ENCODE results near the gene ST6GALNAC3. TPM values are rescaled to one million over a fixed set of nuclear protein-coding genes. Genes with fewer than 3 reads are reported as not detected.

ST6GALNAC3 gene
- total RNA-seq, 1 donor from 2014 or later, result 23.6 TPM

GRCh38 chr1:76203127-76203526, 128.6 kb downstream of the ST6GALNAC3 start:
- Mint-ChIP-seq H3K4me1 (no peaks in the 10 kb centered on the region), H3K27me3 (ENCODE audit: insufficient read depth, low read depth) (no peaks in the 10 kb centered on the region), H3K4me3 (no peak overlapping the region), H3K27ac (no peak overlapping the region), H3K36me3 (peaks cover 7% of the 10 kb centered on the region), H3K9me3 (peaks cover 3% of the 10 kb centered on the region)
- H3K4me1 ChIP-seq, result no peaks in the 10 kb centered on the region
- TF ChIP-seq CTCF (IDR thresholded peaks at IDR 0.05), result no peak
- TF ChIP-seq EZH2 (IDR thresholded peaks at IDR 0.05), result no peak
- no peak for TF ChIP-seq EZH2phosphoT487 (IDR thresholded peaks at IDR 0.05)
- H3K4me2 ChIP-seq, result no peak overlapping the region
- no peak overlapping the region for H3K9ac ChIP-seq
- H3K79me2 ChIP-seq (ENCODE audit: low read depth), result no peaks in the 10 kb centered on the region
- H3K27ac ChIP-seq, result no peak overlapping the region
- H3K4me3 ChIP-seq, result no peak overlapping the region
- H3K36me3 ChIP-seq, result no peaks in the 10 kb centered on the region
- H3K27me3 ChIP-seq, result no peaks in the 10 kb centered on the region
- no peak overlapping the region for H2AFZ ChIP-seq (replicated peaks)
- DNase-seq (ENCODE audit: low spot score), result no peak
- H4K20me1 ChIP-seq (ENCODE audit: low read depth), result peaks cover 7% of the 10 kb centered on the region
- no peaks in the 10 kb centered on the region for H3K9me3 ChIP-seq (ENCODE audit: low read depth)
- no peaks in the 10 kb centered on the region for H3F3A ChIP-seq (ENCODE audit: low read depth)

GRCh38 chr1:76209238-76209637, 134.7 kb downstream of the ST6GALNAC3 start:
- Histone ChIP-seq H3K36me3 (no peaks in the 10 kb centered on the region), H2AFZ (replicated peaks) (no peak overlapping the region), H3K4me2 (no peak overlapping the region), H3K4me3 (no peak overlapping the region), H3K27me3 (no peaks in the 10 kb centered on the region), H3K79me2 (ENCODE audit: low read depth) (no peaks in the 10 kb centered on the region), H4K20me1 (ENCODE audit: low read depth) (no peaks in the 10 kb centered on the region), H3K9me3 (ENCODE audit: low read depth) (no peaks in the 10 kb centered on the region), H3F3A (ENCODE audit: low read depth) (no peaks in the 10 kb centered on the region), H3K9ac (no peak overlapping the region), H3K27ac (no peak overlapping the region), H3K4me1 (no peaks in the 10 kb centered on the region)
- H3K27ac Mint-ChIP-seq, result no peak overlapping the region
- TF ChIP-seq EZH2phosphoT487 (IDR thresholded peaks at IDR 0.05) (no peak), EZH2 (IDR thresholded peaks at IDR 0.05) (no peak), CTCF (IDR thresholded peaks at IDR 0.05) (no peak)
- no peak for DNase-seq (ENCODE audit: low spot score)
- peaks cover 5% of the 10 kb centered on the region for H3K36me3 Mint-ChIP-seq
- H3K27me3 Mint-ChIP-seq (ENCODE audit: insufficient read depth, low read depth), result no peaks in the 10 kb centered on the region
- no peaks in the 10 kb centered on the region for H3K4me1 Mint-ChIP-seq
- no peak overlapping the region for H3K4me3 Mint-ChIP-seq
- H3K9me3 Mint-ChIP-seq, result no peaks in the 10 kb centered on the region

GRCh38 chr1:76209648-76210047, 135.1 kb downstream of the ST6GALNAC3 start:
- Histone ChIP-seq H3K79me2 (ENCODE audit: low read depth) (no peaks in the 10 kb centered on the region), H3K9me3 (ENCODE audit: low read depth) (no peaks in the 10 kb centered on the region), H3K27ac (no peak overlapping the region), H4K20me1 (ENCODE audit: low read depth) (no peaks in the 10 kb centered on the region), H3K9ac (no peak overlapping the region), H3K4me1 (no peaks in the 10 kb centered on the region), H2AFZ (replicated peaks) (no peak overlapping the region), H3F3A (ENCODE audit: low read depth) (no peaks in the 10 kb centered on the region), H3K4me3 (no peak overlapping the region), H3K27me3 (no peaks in the 10 kb centered on the region), H3K4me2 (no peak overlapping the region), H3K36me3 (no peaks in the 10 kb centered on the region)
- TF ChIP-seq CTCF (IDR thresholded peaks at IDR 0.05), result no peak
- TF ChIP-seq EZH2phosphoT487 (IDR thresholded peaks at IDR 0.05), result no peak
- no peak for TF ChIP-seq EZH2 (IDR thresholded peaks at IDR 0.05)
- no peaks in the 10 kb centered on the region for H3K27me3 Mint-ChIP-seq (ENCODE audit: insufficient read depth, low read depth)
- DNase-seq (ENCODE audit: low spot score), result no peak
- H3K4me1 Mint-ChIP-seq, result no peaks in the 10 kb centered on the region
- H3K4me3 Mint-ChIP-seq, result no peak overlapping the region
- H3K27ac Mint-ChIP-seq, result no peak overlapping the region
- H3K36me3 Mint-ChIP-seq, result peaks cover 5% of the 10 kb centered on the region
- no peaks in the 10 kb centered on the region for H3K9me3 Mint-ChIP-seq
